Measurements from ENCODE around the gene CYP26A1.

- no peak for TF ChIP-seq EZH2 (IDR thresholded peaks at IDR 0.05; ENCODE audit: low read length, missing control alignments)
- TF ChIP-seq, protein P1, sequence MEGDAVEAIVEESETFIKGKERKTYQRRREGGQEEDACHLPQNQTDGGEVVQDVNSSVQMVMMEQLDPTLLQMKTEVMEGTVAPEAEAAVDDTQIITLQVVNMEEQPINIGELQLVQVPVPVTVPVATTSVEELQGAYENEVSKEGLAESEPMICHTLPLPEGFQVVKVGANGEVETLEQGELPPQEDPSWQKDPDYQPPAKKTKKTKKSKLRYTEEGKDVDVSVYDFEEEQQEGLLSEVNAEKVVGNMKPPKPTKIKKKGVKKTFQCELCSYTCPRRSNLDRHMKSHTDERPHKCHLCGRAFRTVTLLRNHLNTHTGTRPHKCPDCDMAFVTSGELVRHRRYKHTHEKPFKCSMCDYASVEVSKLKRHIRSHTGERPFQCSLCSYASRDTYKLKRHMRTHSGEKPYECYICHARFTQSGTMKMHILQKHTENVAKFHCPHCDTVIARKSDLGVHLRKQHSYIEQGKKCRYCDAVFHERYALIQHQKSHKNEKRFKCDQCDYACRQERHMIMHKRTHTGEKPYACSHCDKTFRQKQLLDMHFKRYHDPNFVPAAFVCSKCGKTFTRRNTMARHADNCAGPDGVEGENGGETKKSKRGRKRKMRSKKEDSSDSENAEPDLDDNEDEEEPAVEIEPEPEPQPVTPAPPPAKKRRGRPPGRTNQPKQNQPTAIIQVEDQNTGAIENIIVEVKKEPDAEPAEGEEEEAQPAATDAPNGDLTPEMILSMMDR (conservative IDR thresholded peaks at IDR 0.05 in 1 of 2, IDR thresholded peaks at IDR 0.05 in 1 of 2; ENCODE audit: low read depth in 1 of 2, low read length in 2 of 2) = no peak
These were observed 21.5 kb downstream of the CYP26A1 start for GRCh38 chr10:93095225-93095624.

All from fibroblast of lung (primary cell).